ENCODE measurements around the gene ZNF543.
A peak's percentile ranks its signal among the peaks of the same experiment; 100 is the strongest.
"Not testable (repeated sequence)": the region's sequence is repeated elsewhere in the genome, so short reads cannot be mapped to it uniquely, and the experiment has no call there.

The ZNF543 gene

DNA sequence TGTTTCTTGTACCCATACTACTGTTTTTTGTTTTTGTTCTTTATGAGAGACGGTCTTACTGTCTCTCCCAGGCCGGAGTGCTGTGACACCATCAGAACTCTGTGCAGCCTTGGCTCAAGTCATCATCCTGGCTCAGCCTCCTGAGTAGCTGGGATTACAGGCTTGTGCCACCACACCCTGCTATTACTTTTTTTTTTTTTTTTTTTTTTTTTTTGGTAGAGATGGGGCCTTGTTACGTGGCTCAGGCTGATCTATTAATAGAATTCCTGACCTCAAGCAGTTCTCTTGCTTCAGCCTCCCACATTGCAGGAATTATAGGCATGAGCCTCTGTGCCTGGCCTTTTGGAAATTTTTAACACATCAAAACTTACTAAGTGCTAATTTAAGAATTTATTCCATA lies 27.9 kb downstream of the ZNF543 start:
- no peak overlapping the region for H3K4me3 Mint-ChIP-seq
- peaks cover 26% of the 10 kb centered on the region for H3K4me1 Mint-ChIP-seq
- H3K27me3 Mint-ChIP-seq: no peaks in the 10 kb centered on the region
- peaks cover 8% of the 10 kb centered on the region for H3K9me3 Mint-ChIP-seq
- DNase-seq (ENCODE audit: low spot score in 2 of 2) (no peak), ATAC-seq (ENCODE audit: low read depth) (no peak)
- no peak overlapping the region for H3K27ac Mint-ChIP-seq
- H3K36me3 Mint-ChIP-seq: peaks cover 13% of the 10 kb centered on the region

- H3K36me3 Mint-ChIP-seq: peaks cover 36% of the 10 kb centered on the region
- H3K27ac Mint-ChIP-seq: peak within 1 kb of the TSS; percentile 94
- DNase-seq (ENCODE audit: low spot score in 2 of 2): peak; percentile 69 to 75
- H3K4me3 Mint-ChIP-seq: peak within 1 kb of the TSS; percentile 95
- no peaks in the 10 kb centered on the region for H3K27me3 Mint-ChIP-seq
- ATAC-seq (ENCODE audit: low read depth): peak; percentile 100
- H3K9me3 Mint-ChIP-seq: peaks cover 17% of the 10 kb centered on the region
- H3K4me1 Mint-ChIP-seq: peaks cover 31% of the 10 kb centered on the region
These were observed 30.9 kb downstream of the ZNF543 start, which contains the start of gene ZNF304 for GRCh38 chr19:57350877-57351805. Gene ZNF304 (plus strand): TSS chr19:57351271. CDS start chr19:57351665, 394 bp downstream.

DNA sequence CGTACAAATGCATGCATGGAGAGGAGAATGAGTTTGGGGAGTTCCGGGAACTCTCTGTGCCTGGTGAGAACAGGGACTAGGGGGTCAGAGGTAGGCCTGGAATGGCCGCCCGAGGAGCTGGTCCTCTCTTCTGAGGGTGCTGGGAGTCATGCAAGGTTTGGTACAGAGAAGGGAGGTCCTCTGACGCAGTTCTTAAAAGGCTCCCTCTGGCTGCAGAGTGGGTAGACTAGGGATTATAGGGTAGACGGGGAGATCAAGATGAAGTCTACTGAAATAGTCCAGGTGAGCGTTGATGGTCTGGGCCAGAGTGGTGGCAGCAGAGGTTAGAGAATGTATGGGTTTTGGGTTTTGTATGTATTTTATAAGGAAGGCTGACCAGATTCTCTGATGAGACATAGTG lies 31.6 kb downstream of the ZNF543 start:
- Mint-ChIP-seq H3K4me3 (peak overlapping the region; percentile 95), H3K9me3 (peaks cover 17% of the 10 kb centered on the region), H3K36me3 (peaks cover 44% of the 10 kb centered on the region)

GRCh38 chr19:57355916-57356315 lies 35.6 kb downstream of the ZNF543 start:
- DNase-seq (ENCODE audit: low spot score in 2 of 2) (no peak), ATAC-seq (ENCODE audit: low read depth) (no peak)
- Mint-ChIP-seq H3K4me1 (peaks cover 26% of the 10 kb centered on the region), H3K4me3 (no peak overlapping the region), H3K9me3 (peaks cover 19% of the 10 kb centered on the region), H3K27ac (no peak overlapping the region), H3K27me3 (no peaks in the 10 kb centered on the region), H3K36me3 (peaks cover 64% of the 10 kb centered on the region)

More for the DNA sequence above, 31.6 kb downstream of the ZNF543 start:
- peak overlapping the region; percentile 94 for H3K27ac Mint-ChIP-seq
- DNase-seq (ENCODE audit: low spot score in 2 of 2): no peak
- no peak for ATAC-seq (ENCODE audit: low read depth)
- H3K27me3 Mint-ChIP-seq: no peaks in the 10 kb centered on the region
- peaks cover 31% of the 10 kb centered on the region for H3K4me1 Mint-ChIP-seq

DNA sequence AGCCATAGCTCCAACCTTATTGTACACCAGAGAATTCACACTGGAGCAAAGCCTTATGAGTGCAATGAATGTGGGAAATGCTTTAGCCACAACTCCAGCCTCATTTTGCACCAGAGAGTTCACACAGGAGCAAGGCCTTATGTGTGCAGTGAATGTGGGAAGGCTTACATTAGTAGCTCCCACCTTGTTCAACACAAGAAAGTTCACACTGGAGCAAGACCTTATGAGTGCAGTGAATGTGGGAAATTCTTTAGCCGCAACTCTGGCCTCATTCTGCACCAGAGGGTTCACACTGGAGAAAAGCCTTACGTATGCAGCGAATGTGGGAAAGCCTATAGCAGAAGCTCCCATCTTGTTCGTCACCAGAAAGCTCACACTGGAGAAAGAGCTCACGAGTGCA lies 37.1 kb downstream of the ZNF543 start:
- ATAC-seq (ENCODE audit: low read depth) (no peak), DNase-seq (ENCODE audit: low spot score in 2 of 2) (no peak)
- Mint-ChIP-seq H3K4me1 (peaks cover 12% of the 10 kb centered on the region), H3K36me3 (peaks cover 58% of the 10 kb centered on the region), H3K27ac (no peak overlapping the region), H3K9me3 (peaks cover 17% of the 10 kb centered on the region), H3K4me3 (no peak overlapping the region), H3K27me3 (no peaks in the 10 kb centered on the region)

DNA sequence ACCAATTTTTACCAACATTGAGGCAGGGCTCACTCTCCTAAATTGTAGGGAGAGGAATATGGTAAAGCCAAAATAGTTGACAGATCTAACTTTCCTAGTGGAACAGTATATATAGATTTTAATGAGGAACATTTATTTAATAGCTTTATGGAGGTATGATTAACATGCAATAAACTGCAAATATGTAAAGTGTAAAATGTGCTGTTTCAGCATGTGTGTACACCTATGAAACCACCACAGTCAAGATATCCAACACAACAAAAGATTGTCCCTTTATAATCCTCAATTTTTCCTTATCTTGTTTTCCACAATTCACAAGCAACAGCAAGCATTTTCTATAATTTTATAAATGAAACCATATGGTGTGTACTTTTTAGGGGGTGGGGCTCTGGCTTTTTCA lies 39.0 kb downstream of the ZNF543 start:
- Mint-ChIP-seq H3K4me3 (no peak overlapping the region), H3K27ac (no peak overlapping the region), H3K27me3 (no peaks in the 10 kb centered on the region), H3K9me3 (peaks cover 13% of the 10 kb centered on the region), H3K36me3 (peaks cover 51% of the 10 kb centered on the region), H3K4me1 (peaks cover 12% of the 10 kb centered on the region)
- DNase-seq (ENCODE audit: low spot score in 2 of 2) (no peak), ATAC-seq (ENCODE audit: low read depth) (no peak)

DNA sequence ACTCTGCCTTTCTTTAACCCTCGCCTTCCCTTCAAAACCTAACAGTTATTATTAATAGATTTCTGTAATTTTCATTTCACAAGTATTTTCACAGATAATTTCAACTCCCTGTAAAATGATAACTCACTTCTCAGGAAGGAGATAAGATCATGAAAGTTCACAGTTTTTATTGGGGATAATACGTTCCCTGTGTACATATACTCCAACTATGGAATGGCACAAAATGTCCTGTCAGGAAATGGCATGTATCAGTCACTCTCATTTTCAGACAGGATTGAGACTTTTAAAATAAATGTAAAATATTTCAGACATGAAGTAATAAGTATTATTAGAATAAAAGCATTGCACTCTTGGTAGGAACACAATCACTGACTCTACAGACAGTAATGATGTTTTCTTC lies 42.1 kb downstream of the ZNF543 start:
- H3K9me3 Mint-ChIP-seq: peaks cover 7% of the 10 kb centered on the region
- H3K4me1 Mint-ChIP-seq: peaks cover 12% of the 10 kb centered on the region
- no peak overlapping the region for H3K4me3 Mint-ChIP-seq
- ATAC-seq (ENCODE audit: low read depth) (no peak), DNase-seq (ENCODE audit: low spot score in 2 of 2) (no peak)
- peak overlapping the region; percentile 99 for H3K27ac Mint-ChIP-seq
- peaks cover 23% of the 10 kb centered on the region for H3K36me3 Mint-ChIP-seq
- H3K27me3 Mint-ChIP-seq: no peaks in the 10 kb centered on the region

GRCh38 chr19:57362997-57363687 lies 42.9 kb downstream of the ZNF543 start, which contains the start of the genes TRAPPC2B and ZNF547:
Gene TRAPPC2B (plus strand): TSS chr19:57363551. CDS start chr19:57364834, 1,283 bp downstream.
Gene ZNF547 (plus strand): TSS chr19:57363551. CDS start chr19:57368556, 5,005 bp downstream.
- peak within 1 kb of the TSS; percentile 92 for H3K4me3 Mint-ChIP-seq
- no peaks in the 10 kb centered on the region for H3K27me3 Mint-ChIP-seq
- H3K27ac Mint-ChIP-seq: peak within 1 kb of the TSS; percentile 99
- H3K9me3 Mint-ChIP-seq: peaks cover 6% of the 10 kb centered on the region
- ATAC-seq (ENCODE audit: low read depth) (peak; percentile 92), DNase-seq (ENCODE audit: low spot score in 2 of 2) (peak; percentile 97)
- H3K4me1 Mint-ChIP-seq: peaks cover 12% of the 10 kb centered on the region
- H3K36me3 Mint-ChIP-seq: peaks cover 19% of the 10 kb centered on the region

- H3K9me3 Mint-ChIP-seq: peaks cover 6% of the 10 kb centered on the region
- peak; percentile 7 for ATAC-seq (ENCODE audit: low read depth)
- H3K27me3 Mint-ChIP-seq: no peaks in the 10 kb centered on the region
- H3K36me3 Mint-ChIP-seq: peaks cover 19% of the 10 kb centered on the region
- DNase-seq (ENCODE audit: low spot score in 2 of 2): no peak
- peaks cover 13% of the 10 kb centered on the region for H3K4me1 Mint-ChIP-seq
- H3K27ac Mint-ChIP-seq: peak overlapping the region; percentile 99
- H3K4me3 Mint-ChIP-seq: peak overlapping the region; percentile 92
These were observed 43.5 kb downstream of the ZNF543 start for GRCh38 chr19:57363688-57364181.

DNA sequence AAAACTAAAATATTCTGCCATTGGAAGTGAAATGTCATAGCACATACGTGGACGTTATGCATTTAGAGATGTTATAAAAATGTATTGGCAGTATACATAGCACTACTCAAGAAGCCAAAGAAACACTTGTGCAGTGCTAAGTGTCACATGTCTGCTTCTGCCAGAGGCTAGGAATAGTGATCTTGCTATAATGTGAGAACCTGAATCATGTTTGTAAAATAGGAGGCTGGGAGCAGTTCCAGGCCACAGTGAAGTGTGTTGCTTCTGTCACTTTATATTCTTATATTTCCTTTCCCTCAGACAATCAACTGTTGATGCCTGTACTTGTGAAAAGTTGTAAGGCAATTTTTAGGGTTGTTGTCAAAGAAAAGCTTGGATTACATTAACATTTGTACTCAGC lies 46.5 kb downstream of the ZNF543 start:
- H3K9me3 Mint-ChIP-seq: peaks cover 9% of the 10 kb centered on the region
- no peak overlapping the region for H3K27ac Mint-ChIP-seq
- peaks cover 20% of the 10 kb centered on the region for H3K4me1 Mint-ChIP-seq
- ATAC-seq (ENCODE audit: low read depth) (no peak), DNase-seq (ENCODE audit: low spot score in 2 of 2) (no peak)
- no peak overlapping the region for H3K4me3 Mint-ChIP-seq
- peaks cover 34% of the 10 kb centered on the region for H3K36me3 Mint-ChIP-seq
- H3K27me3 Mint-ChIP-seq: no peaks in the 10 kb centered on the region

DNA sequence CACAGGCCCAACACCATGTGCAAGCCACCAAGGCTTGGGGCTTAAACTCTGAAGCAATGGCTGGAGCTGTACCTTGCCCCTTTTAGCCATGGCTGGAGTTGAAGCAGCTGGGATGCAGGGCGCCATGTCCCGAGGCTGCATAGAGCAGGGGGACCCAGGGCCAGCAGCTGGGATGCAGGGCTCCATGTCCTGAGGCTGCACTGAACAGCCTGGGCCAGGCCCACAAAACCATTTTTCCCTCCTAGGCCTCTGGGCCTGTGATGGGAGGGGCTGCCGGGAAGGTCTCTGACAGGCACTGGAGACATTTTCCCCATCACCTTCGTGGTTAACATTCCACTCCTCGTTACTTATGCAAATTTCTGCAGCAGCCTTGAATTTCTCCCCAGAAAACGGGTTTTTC lies 53.9 kb downstream of the ZNF543 start:
- DNase-seq (ENCODE audit: low spot score in 2 of 2) (no peak), ATAC-seq (ENCODE audit: low read depth) (no peak)
- Mint-ChIP-seq H3K4me3 (no peak overlapping the region), H3K27me3 (no peaks in the 10 kb centered on the region), H3K4me1 (peaks cover 5% of the 10 kb centered on the region), H3K9me3 (peaks cover 22% of the 10 kb centered on the region), H3K36me3 (peaks cover 79% of the 10 kb centered on the region), H3K27ac (no peak overlapping the region)

GRCh38 chr19:57374647-57375046 lies 54.4 kb downstream of the ZNF543 start:
- not testable (repeated sequence) for ATAC-seq (ENCODE audit: low read depth); H3K27ac Mint-ChIP-seq; H3K4me3 Mint-ChIP-seq; DNase-seq (ENCODE audit: low spot score in 2 of 2); H3K4me1 Mint-ChIP-seq; H3K27me3 Mint-ChIP-seq
- peaks cover 27% of the 10 kb centered on the region for H3K9me3 Mint-ChIP-seq
- H3K36me3 Mint-ChIP-seq: peaks cover 80% of the 10 kb centered on the region

GRCh38 chr19:57376151-57376550 lies 55.9 kb downstream of the ZNF543 start:
- H3K9me3 Mint-ChIP-seq: peaks cover 27% of the 10 kb centered on the region
- ATAC-seq (ENCODE audit: low read depth) (no peak), DNase-seq (ENCODE audit: low spot score in 2 of 2) (no peak)
- H3K4me3 Mint-ChIP-seq: no peak overlapping the region
- H3K27me3 Mint-ChIP-seq: no peaks in the 10 kb centered on the region
- H3K4me1 Mint-ChIP-seq: no peaks in the 10 kb centered on the region
- no peak overlapping the region for H3K27ac Mint-ChIP-seq
- H3K36me3 Mint-ChIP-seq: peaks cover 71% of the 10 kb centered on the region
